SU-DHL-6 (cell line): ENCODE results near the gene TIMELESS.

Experiments
- EZH2phosphoT487 ChIP-seq: fragments of 200-600 bp; sonication (generic), shearing (Covaris generic); conservative IDR thresholded peaks from 2 replicates; pipeline ENCODE4 v1.6.1; 2018; ENCODE audit warnings: mild to moderate bottlenecking, antibody characterized with exemption, low read length, moderate library complexity, mixed read lengths
- TF ChIP-seq, protein P1 (sequence below): fragments of 200-600 bp; sonication (generic); IDR thresholded peaks from one replicate; pipeline ENCODE4 v1.5.1; 2017; ENCODE audit warnings: antibody characterized with exemption, mild to moderate bottlenecking, low read length, moderate library complexity; ENCODE audit not compliant: insufficient read depth, poor library complexity, severe bottlenecking

DNA sequence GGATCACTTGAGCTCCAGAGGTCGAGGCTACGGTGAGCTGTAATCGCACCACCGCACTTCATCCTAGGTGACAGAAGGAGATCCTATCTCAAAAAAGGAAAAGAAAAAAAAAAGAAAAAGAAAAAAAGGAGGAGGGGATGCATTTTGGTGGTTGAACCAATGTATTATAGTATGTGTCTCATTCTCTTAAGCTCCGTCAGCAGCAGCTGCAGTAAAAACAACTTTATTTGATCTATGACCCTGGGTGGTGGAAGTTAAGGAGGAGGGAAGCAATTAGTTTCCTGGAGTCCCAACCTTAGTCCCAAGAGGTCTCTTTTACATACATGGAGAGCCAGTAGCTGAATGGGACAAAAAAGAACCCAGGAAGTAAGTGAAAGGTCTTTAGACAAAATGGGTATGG, 59.8 kb downstream of the TIMELESS start:
- TF ChIP-seq, protein P1, sequence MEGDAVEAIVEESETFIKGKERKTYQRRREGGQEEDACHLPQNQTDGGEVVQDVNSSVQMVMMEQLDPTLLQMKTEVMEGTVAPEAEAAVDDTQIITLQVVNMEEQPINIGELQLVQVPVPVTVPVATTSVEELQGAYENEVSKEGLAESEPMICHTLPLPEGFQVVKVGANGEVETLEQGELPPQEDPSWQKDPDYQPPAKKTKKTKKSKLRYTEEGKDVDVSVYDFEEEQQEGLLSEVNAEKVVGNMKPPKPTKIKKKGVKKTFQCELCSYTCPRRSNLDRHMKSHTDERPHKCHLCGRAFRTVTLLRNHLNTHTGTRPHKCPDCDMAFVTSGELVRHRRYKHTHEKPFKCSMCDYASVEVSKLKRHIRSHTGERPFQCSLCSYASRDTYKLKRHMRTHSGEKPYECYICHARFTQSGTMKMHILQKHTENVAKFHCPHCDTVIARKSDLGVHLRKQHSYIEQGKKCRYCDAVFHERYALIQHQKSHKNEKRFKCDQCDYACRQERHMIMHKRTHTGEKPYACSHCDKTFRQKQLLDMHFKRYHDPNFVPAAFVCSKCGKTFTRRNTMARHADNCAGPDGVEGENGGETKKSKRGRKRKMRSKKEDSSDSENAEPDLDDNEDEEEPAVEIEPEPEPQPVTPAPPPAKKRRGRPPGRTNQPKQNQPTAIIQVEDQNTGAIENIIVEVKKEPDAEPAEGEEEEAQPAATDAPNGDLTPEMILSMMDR: no peak
- no peak for TF ChIP-seq EZH2phosphoT487
